Frontal cortex (tissue), 4 donors: ENCODE data around the gene TSPAN5. TPM values are rescaled to one million over a fixed set of nuclear protein-coding genes. Genes with fewer than 3 reads are reported as not detected.
"Not testable (repeated sequence)": the region's sequence is repeated elsewhere in the genome, so short reads cannot be mapped to it uniquely, and the experiment has no call there.

Experiments used
- DNase-seq, 2 donors: peaks; one replicate each; pipeline ENCODE4 v3.0.0; 2012; ENCODE audit warnings: low spot score in 2 of 2
- FAIRE-seq: peaks from 2 replicates; lab custom pipeline; 2012; peaks lifted over from hg19 to GRCh38; lab: Jason Lieb, UNC
- total RNA-seq: library from RNA; depleted of rRNA; stranded (reverse); fragments of >200 nt; gene quantifications from one replicate; pipeline ENCODE4 v1.2.3, GENCODE V29; 2014
- donor health status: control.
- donor health status: control.
- donor health status: control.

Gene TSPAN5
- total RNA-seq, 1 donor from 2014 or later: 67.3 TPM

DNA sequence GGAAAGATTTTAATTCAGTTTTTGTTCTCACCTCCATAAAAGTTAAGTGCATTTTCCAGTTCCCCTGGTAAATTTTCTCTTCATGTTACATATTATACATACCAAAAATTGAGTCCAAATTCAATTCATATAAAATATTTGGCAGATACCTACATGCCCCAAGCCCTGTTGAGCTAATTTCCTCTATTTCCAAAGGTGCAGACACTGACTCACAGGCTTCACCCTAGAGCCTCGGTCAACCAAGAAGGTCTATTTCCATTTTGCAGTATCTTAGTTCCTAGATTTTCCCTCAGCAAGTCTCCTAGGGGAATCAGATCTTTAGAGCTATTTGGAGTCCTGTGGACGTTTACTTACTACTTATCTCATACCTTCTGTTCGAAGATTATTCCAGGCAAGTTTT, 174.4 kb downstream of the TSPAN5 start:
- DNase-seq (no peak), FAIRE-seq (no peak)

- FAIRE-seq (no peak), DNase-seq (no peak)
Measured at GRCh38 chr4:98482847-98483806, 175.3 kb downstream of the TSPAN5 start.

- FAIRE-seq (no peak), DNase-seq (no peak)
Measured at GRCh38 chr4:98482503-98482846, 175.9 kb downstream of the TSPAN5 start.

- no peak for FAIRE-seq
Measured at GRCh38 chr4:98481167-98481566, 177.2 kb downstream of the TSPAN5 start.

GRCh38 chr4:98480535-98480934, 177.9 kb downstream of the TSPAN5 start:
- no peak for DNase-seq

More at GRCh38 chr4:98481167-98481566, 177.2 kb downstream of the TSPAN5 start:
- peak in 1 of 2 donors; percentile 33 for DNase-seq

GRCh38 chr4:98479590-98479989, 178.8 kb downstream of the TSPAN5 start:
- not testable (repeated sequence) for FAIRE-seq

More at GRCh38 chr4:98480535-98480934, 177.9 kb downstream of the TSPAN5 start:
- FAIRE-seq: no peak

GRCh38 chr4:98476891-98477290, 181.5 kb downstream of the TSPAN5 start:
- FAIRE-seq: no peak
- DNase-seq: no peak

More at GRCh38 chr4:98479590-98479989, 178.8 kb downstream of the TSPAN5 start:
- not testable (repeated sequence) for DNase-seq

DNA sequence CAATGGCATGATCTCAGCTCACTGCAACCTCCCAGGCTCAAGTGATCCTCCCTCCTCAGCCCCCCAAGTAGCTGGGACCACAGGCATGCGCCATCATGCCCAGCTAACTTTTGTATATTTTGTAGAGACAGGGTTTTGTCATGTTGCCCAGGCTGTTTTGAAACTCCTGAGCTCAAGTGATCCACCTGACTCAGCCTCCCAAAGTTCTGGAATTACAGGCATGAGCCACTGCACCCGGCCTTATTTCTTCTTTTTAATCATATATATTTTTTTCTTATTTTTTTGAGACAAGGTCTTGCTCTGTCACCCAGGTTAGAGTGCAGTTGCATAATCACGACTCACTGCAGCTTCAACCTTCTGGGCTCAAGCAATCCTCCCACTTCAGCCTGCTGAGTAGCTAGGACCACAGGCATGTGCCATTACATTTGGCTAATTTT, 184.0 kb downstream of the TSPAN5 start:
- DNase-seq: no peak
- FAIRE-seq: no peak

DNA sequence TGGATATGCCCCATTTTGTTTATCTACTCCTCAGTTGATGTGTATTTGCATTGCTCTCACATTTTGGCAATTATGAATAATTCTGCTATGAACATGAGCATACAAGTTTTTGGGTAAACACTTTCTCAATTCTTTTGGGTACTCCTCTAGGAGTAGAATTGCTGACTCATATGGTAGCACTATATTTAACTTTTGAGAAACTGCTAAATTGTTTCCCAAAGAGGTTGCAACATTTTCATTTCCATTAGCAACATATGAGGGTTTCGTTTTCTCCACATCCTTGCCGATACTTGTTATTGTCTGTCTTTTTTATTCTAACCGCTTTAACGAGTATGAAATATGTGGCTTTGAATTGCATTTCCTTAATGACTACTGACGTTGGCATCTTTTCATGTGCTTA, 185.4 kb downstream of the TSPAN5 start:
- DNase-seq (no peak), FAIRE-seq (no peak)

DNA sequence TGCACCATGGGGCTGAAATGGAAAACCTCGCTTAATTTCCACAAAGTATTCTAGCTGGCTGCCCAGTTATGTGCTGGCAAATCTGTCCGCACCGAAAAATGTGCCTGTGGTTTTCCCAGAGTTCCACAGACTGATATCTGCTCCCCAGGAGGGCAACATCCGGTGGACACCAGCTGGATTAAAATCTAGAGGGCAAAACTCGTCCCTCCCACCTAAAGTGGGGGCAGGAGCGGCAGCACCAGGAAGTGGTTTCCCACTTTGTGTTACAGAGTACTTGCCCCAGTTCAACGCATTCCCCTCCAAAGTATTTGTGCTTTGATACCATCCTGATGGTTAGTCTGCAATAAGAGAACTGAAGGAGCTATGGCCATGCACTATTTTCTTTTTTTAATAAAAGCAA, 187.6 kb downstream of the TSPAN5 start:
- DNase-seq (no peak), FAIRE-seq (no peak)

- FAIRE-seq (no peak), DNase-seq (no peak)
Measured at GRCh38 chr4:98470366-98470765, 188.0 kb downstream of the TSPAN5 start.

DNA sequence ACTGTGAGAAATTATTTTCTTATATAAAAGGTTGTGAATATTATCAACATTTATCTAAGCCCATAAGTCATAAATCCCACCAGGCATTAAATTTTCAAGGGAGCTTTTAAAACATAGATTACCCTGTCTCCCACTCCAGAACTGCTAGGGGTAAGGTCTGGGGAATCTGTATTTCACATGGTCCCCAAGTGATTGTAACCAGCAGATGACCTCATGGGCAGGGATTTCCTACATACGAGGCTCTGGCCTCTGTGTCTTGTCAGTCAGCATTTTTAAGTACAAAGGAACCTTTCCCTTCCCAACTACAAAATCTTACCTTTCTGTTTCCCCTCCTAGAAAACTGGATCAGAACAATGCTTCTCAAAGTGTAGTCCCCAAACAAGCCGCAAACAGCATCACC, 188.6 kb downstream of the TSPAN5 start:
- no peak for DNase-seq
- no peak for FAIRE-seq

- FAIRE-seq: no peak
- peak; percentile 20 to 35 for DNase-seq
Measured at GRCh38 chr4:98468709-98469108, 189.7 kb downstream of the TSPAN5 start.

DNA sequence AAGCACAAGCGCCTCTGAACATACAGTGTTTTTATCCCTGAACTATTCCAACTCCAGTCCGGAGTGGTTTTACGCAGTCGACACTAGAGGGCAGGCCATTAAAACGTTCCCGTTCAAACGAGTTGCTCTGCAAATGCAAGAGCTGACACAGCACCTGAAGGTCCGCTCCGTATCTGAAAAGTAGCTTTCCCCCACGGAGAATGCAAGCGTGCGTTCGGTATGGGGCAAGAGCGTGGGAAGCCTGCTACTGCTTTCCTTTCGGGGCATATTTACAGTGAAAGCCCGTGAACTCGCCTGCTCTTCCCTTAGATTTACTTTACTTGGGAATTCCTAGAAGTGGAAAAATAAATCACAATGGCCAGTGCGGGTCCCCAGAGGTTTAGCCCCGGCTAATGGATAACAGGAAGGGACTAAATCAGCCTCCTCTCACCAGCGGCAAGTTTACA, 190.8 kb downstream of the TSPAN5 start:
- DNase-seq (peak; percentile 39 to 64), FAIRE-seq (no peak)

GRCh38 chr4:98466868-98467599, 191.4 kb downstream of the TSPAN5 start:
- no peak for DNase-seq
- no peak for FAIRE-seq

DNA sequence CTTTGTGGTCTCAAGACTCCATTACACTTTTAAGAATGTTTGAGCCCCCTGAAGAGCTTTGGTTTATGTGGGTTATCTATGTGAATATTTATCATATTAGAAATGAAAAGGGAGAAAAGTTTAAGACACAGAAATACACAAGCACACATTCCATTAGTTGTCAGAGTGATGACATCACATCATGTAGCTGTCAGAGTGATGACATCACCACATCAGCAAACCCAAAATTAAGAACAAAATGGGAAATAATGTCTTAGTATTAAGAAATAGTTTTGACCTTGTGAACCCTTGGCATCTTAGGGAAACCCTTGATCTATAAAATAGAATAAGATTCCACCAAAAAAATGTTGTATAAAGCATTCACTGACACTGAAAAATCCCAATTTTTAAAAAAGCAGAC, 195.9 kb downstream of the TSPAN5 start:
- DNase-seq (no peak), FAIRE-seq (no peak)

GRCh38 chr4:98461121-98461865, 197.1 kb downstream of the TSPAN5 start:
- DNase-seq, FAIRE-seq: not testable (repeated sequence)

- DNase-seq, FAIRE-seq: not testable (repeated sequence)
Measured at GRCh38 chr4:98457422-98457821, 201.0 kb downstream of the TSPAN5 start.

DNA sequence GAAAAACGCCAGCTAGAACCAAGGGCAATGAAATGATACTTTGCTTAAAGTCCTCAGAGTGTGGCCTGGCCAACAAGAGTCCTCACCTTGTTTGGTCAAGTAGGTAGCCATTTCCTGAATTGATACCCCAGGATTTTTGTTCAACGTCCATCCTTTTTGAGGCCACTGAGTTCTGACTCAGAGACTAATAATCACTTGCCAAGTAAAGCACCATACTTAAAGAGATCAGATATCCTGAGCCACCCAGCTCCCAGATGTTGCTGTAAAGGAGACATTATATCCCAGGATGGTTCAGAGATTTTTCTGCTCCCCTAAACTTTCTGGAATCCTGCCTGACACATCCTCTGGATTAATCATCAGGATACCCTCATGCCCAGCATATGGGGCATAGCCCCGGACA, 206.3 kb downstream of the TSPAN5 start:
- DNase-seq (no peak), FAIRE-seq (no peak)

GRCh38 chr4:98448908-98449307, 209.5 kb downstream of the TSPAN5 start:
- DNase-seq: no peak
- FAIRE-seq: no peak
